DMS153 (cell line): ENCODE data around the gene RPS27L.

Source experiments
- DNase-seq: peaks from one replicate; lab custom pipeline; 2025; lab: John Stamatoyannopoulos, UW

RPS27L gene

GRCh38 chr15:63157118-63157843, at the start of gene RPS27L:
Gene RPS27L (minus strand): TSS chr15:63157477. CDS start chr15:63157405, 72 bp downstream.
- peak; percentile 58 for DNase-seq

GRCh38 chr15:63206079-63206478, 48.8 kb upstream of the RPS27L start:
- no peak for DNase-seq

GRCh38 chr15:63203451-63204090, 46.3 kb upstream of the RPS27L start:
- no peak for DNase-seq

- no peak for DNase-seq
Measured at GRCh38 chr15:63202861-63203260, 45.6 kb upstream of the RPS27L start.

- no peak for DNase-seq
Measured at GRCh38 chr15:63200464-63201249, 43.4 kb upstream of the RPS27L start.

- DNase-seq: no peak
Measured at GRCh38 chr15:63198371-63199250, 41.3 kb upstream of the RPS27L start.

GRCh38 chr15:63197626-63198025, 40.3 kb upstream of the RPS27L start:
- DNase-seq: no peak

GRCh38 chr15:63196842-63197241, 39.6 kb upstream of the RPS27L start:
- no peak for DNase-seq

- no peak for DNase-seq
Measured at GRCh38 chr15:63195569-63196015, 38.3 kb upstream of the RPS27L start.

GRCh38 chr15:63194880-63195568, 37.7 kb upstream of the RPS27L start:
- no peak for DNase-seq

GRCh38 chr15:63194302-63194701, 37.0 kb upstream of the RPS27L start:
- DNase-seq: no peak

- DNase-seq: no peak
Measured at GRCh38 chr15:63192619-63193206, 35.4 kb upstream of the RPS27L start.

GRCh38 chr15:63191895-63192618, 34.8 kb upstream of the RPS27L start:
- DNase-seq: no peak

- DNase-seq: no peak
Measured at GRCh38 chr15:63190769-63191649, 33.7 kb upstream of the RPS27L start.

GRCh38 chr15:63189941-63190768, 32.9 kb upstream of the RPS27L start:
- DNase-seq: no peak

GRCh38 chr15:63188926-63189871, 31.9 kb upstream of the RPS27L start, which contains the start of gene RAB8B:
Gene RAB8B (plus strand): TSS chr15:63189606. CDS start chr15:63189625, 19 bp downstream.
- DNase-seq: peak; percentile 70
